ENCODE results near the gene AGBL2.
"Not testable (repeated sequence)": the region's sequence is repeated elsewhere in the genome, so short reads cannot be mapped to it uniquely, and the experiment has no call there.

Gene AGBL2

DNA sequence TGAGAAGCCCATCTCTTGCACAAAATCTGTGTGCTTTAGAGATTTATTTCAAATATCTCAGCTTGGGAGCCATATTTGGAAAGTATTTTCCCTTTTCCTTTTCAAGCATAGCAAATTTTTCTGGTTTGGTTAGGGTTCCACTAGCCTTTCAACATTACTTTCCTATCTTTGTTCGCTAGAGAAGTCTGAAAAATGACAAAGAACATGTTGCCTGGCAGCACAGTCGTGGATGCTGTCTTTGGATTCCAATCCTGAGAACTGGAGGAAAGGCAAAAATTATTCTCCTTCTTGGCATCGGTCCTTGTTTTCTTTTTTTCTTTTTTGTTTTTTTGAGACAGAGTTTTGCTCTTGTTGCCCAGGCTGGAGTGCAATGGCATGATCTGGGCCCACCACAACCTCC is 65.9 kb downstream of the AGBL2 start:
- Histone ChIP-seq H3K4me3 (ENCODE audit: low read depth, low read length) (no peak overlapping the region), H3K27ac (no peak overlapping the region), H3K27me3 (replicated peaks) (no peaks in the 10 kb centered on the region), H3K36me3 (replicated peaks) (no peaks in the 10 kb centered on the region)
- in situ Hi-C loops (cut with HindIII; ENCODE audit: low pct_ligation_motif_present, low sequenced_read_pairs), result no loop called here
- DNase-seq, result no peak
- TF ChIP-seq, protein P1, sequence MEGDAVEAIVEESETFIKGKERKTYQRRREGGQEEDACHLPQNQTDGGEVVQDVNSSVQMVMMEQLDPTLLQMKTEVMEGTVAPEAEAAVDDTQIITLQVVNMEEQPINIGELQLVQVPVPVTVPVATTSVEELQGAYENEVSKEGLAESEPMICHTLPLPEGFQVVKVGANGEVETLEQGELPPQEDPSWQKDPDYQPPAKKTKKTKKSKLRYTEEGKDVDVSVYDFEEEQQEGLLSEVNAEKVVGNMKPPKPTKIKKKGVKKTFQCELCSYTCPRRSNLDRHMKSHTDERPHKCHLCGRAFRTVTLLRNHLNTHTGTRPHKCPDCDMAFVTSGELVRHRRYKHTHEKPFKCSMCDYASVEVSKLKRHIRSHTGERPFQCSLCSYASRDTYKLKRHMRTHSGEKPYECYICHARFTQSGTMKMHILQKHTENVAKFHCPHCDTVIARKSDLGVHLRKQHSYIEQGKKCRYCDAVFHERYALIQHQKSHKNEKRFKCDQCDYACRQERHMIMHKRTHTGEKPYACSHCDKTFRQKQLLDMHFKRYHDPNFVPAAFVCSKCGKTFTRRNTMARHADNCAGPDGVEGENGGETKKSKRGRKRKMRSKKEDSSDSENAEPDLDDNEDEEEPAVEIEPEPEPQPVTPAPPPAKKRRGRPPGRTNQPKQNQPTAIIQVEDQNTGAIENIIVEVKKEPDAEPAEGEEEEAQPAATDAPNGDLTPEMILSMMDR (IDR thresholded peaks at IDR 0.05; ENCODE audit: low read depth, low read length, missing control alignments), result no peak

DNA sequence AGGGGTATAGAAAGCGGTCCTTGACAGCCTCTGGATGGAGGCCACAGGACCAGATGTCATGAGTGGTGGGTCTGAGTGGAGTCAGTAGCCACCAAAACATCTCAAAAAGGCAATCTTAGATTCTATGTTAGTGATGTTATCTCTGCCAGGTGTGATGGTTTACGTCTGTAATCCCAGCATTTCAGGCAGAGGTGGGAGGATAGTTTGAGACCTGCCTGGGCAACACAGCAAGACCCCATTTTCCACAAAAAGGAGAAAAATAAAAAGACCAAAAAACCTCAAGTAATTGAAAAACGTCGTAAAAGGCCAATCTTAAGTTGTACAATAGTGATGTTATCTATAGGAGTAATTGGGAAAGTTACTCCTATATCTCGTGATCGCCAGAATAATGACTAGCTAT is 69.2 kb downstream of the AGBL2 start:
- Histone ChIP-seq H3K27me3 (replicated peaks) (no peaks in the 10 kb centered on the region), H3K36me3 (replicated peaks) (no peaks in the 10 kb centered on the region), H3K27ac (no peak overlapping the region), H3K4me3 (ENCODE audit: low read depth, low read length) (no peak overlapping the region)
- no peak for DNase-seq
- in situ Hi-C loops (cut with HindIII; ENCODE audit: low pct_ligation_motif_present, low sequenced_read_pairs), result no loop called here
- TF ChIP-seq, protein P1 (IDR thresholded peaks at IDR 0.05; ENCODE audit: low read depth, low read length, missing control alignments), result no peak

DNA sequence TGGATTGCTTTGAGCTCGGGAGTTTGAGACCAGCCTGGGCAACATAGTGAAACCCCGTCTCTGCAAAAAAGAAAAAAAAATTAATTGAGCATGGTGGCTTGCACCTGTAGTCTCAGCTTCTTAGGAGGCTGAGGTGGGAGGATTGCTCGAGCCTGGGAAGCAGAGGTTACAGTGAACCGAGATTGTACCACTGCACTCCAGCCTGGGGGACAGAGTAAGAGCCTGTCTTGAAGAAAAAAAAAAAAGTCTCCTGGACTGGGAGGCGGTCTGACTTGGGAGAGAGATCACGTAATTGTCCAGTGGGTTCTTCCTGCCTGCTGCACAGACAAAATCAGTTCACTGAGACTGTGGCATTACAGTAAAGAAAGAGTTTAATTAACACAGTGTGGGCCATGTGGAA is 69.7 kb downstream of the AGBL2 start:
- DNase-seq, result no peak
- Histone ChIP-seq H3K4me3 (ENCODE audit: low read depth, low read length) (no peak overlapping the region), H3K27ac (no peak overlapping the region), H3K36me3 (replicated peaks) (no peaks in the 10 kb centered on the region), H3K27me3 (replicated peaks) (no peaks in the 10 kb centered on the region)
- in situ Hi-C loops (cut with HindIII; ENCODE audit: low pct_ligation_motif_present, low sequenced_read_pairs), result no loop called here
- TF ChIP-seq, protein P1 (IDR thresholded peaks at IDR 0.05; ENCODE audit: low read depth, low read length, missing control alignments), result no peak

DNA sequence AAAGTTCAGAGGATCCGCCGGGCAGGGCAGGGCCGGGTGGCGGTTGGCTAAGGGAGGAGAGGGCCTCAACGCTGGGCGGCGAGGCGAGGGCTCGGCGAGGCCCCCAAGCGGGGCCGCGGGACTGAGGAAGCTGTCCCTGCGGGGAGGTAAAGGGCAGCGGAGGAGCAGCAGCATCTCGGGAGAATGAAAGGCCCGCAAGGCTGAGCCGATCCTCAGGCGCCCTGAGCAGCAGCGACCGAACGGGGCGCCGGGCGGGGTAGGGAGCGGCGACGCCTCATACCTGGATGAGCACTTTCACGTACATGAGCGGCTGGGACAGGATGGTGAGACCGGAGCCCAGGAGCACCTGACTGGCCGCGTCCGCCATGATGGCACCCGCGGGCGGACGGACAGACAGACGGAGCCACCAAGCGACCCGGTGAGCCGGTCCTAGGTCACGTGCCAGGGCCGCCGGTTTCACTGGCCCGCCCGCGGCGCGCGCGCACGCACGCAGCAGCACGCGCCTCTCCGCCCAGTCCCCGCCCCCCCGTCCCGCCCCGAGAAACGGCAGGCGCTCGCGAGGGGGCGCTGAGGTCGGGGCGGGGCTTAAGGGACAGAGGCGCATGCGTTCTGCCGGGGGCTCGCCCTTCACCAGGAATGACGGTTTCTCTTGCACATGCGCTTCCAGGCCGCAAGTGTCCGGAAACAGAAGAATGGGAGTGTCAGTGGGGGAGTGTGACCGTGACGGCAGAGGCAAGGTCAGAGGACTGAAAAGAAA is 72.9 kb downstream of the AGBL2 start, which contains the start of gene MTCH2:
Gene MTCH2 (minus strand): TSS at position 461 of the 757 bp plus-strand sequence. CDS start 94 bp downstream, at position 367.
- peak within 1 kb of the TSS; percentile 75 for H3K27ac ChIP-seq
- no peaks in the 10 kb centered on the region for H3K27me3 ChIP-seq (replicated peaks)
- peaks cover 17% of the 10 kb centered on the region for H3K36me3 ChIP-seq (replicated peaks)
- DNase-seq, result peak; percentile 94
- TF ChIP-seq, protein P1 (IDR thresholded peaks at IDR 0.05; ENCODE audit: low read depth, low read length, missing control alignments), result peak; percentile 29
- in situ Hi-C loops (cut with HindIII; ENCODE audit: low pct_ligation_motif_present, low sequenced_read_pairs), result no loop called here
- peak within 1 kb of the TSS; percentile 92 for H3K4me3 ChIP-seq (ENCODE audit: low read depth, low read length)

DNA sequence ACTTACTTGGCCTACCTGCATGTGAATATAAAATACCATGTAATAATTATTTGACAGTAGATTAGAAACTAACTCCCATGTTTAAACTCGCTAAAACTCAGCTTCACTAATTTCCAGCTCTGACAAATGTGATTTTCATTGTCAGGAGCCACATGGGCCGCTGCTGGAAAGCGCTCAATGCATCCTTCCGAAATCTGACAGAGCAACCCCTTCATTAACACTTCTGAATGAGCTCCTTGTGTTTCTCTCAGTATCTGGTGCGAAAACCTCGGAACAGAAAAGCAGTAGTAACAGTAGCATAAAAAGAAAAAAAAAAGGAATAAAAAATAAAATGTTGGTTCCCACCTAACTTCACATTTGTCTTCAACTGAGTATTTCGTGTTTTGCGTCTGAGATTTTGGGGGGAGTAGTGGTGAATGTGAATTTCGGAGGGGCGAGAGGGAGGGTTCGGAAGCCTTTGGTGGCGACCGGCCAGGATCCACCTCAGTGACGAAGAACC is 73.5 kb downstream of the AGBL2 start:
- in situ Hi-C loops (cut with HindIII; ENCODE audit: low pct_ligation_motif_present, low sequenced_read_pairs), result no loop called here
- Histone ChIP-seq H3K4me3 (ENCODE audit: low read depth, low read length) (peak overlapping the region; percentile 92), H3K36me3 (replicated peaks) (peaks cover 20% of the 10 kb centered on the region), H3K27me3 (replicated peaks) (no peaks in the 10 kb centered on the region), H3K27ac (peak overlapping the region; percentile 75)
- DNase-seq, result no peak
- TF ChIP-seq, protein P1 (IDR thresholded peaks at IDR 0.05; ENCODE audit: low read depth, low read length, missing control alignments), result no peak

DNA sequence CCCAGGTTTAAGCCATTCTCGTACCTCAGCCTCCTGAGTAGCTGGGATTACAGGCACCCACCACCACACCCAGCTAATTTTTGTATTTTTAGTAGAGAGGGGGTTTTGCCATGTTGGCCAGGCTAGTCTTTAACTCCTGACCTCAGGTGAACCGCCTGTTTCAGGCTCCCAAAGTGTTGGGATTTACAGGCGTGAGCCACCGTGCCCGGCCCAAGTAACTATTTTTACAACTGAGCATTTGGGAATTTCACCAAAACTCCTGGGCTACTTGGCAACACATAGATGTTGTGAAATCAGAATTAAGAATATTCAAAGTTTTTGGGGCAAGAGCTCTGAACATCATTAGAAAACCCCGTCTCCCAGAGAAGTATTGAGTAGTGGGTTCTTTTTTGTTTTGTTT is 74.7 kb downstream of the AGBL2 start:
- peaks cover 20% of the 10 kb centered on the region for H3K36me3 ChIP-seq (replicated peaks)
- H3K27ac ChIP-seq, result not testable (repeated sequence)

DNA sequence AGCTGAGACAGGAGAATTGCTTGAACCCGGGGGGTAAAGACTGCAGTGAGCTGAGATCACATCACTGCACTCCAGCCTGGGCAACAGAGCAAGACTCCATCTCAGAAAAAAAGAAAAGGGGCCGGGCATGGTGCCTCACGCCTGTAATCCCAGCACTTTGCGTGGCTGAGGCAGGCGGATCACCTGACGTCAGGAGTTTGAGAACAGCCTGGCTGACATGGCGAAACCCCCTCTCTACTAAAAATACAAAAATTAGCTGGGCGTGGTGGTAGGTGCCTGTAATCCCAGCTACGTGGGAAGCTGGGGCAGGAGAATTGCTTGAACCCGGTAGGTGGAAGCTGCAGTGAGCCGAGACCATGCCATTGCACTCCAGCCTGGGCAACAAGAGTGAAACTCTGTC is 78.8 kb downstream of the AGBL2 start:
- H3K27ac ChIP-seq; H3K4me3 ChIP-seq (ENCODE audit: low read depth, low read length); H3K27me3 ChIP-seq (replicated peaks); DNase-seq; in situ Hi-C loops (cut with HindIII; ENCODE audit: low pct_ligation_motif_present, low sequenced_read_pairs): not testable (repeated sequence)
- H3K36me3 ChIP-seq (replicated peaks), result peaks cover 41% of the 10 kb centered on the region

More for the DNA sequence above, 74.7 kb downstream of the AGBL2 start:
- H3K4me3 ChIP-seq (ENCODE audit: low read depth, low read length); H3K27me3 ChIP-seq (replicated peaks); in situ Hi-C loops (cut with HindIII; ENCODE audit: low pct_ligation_motif_present, low sequenced_read_pairs); DNase-seq: not testable (repeated sequence)

Measured in brain microvascular endothelial cell (primary cell).